ENCODE results near the gene TRAK1.

Gene TRAK1

GRCh38 chr3:42157540-42158538 lies 66.7 kb downstream of the TRAK1 start:
- DNase-seq (ENCODE audit: low read depth): no peak

GRCh38 chr3:42159147-42159546 lies 68.0 kb downstream of the TRAK1 start:
- DNase-seq (ENCODE audit: low read depth): no peak

GRCh38 chr3:42159706-42160472 lies 68.7 kb downstream of the TRAK1 start:
- DNase-seq (ENCODE audit: low read depth): peak; percentile 26

GRCh38 chr3:42161050-42161935 lies 70.1 kb downstream of the TRAK1 start:
- no peak for DNase-seq (ENCODE audit: low read depth)

- no peak for DNase-seq (ENCODE audit: low read depth)
Observed at GRCh38 chr3:42162462-42162861, 71.3 kb downstream of the TRAK1 start.

GRCh38 chr3:42163622-42164244 lies 72.6 kb downstream of the TRAK1 start:
- DNase-seq (ENCODE audit: low read depth): no peak

- no peak for DNase-seq (ENCODE audit: low read depth)
Observed at GRCh38 chr3:42164656-42165055, 73.5 kb downstream of the TRAK1 start.

GRCh38 chr3:42165211-42165610 lies 74.1 kb downstream of the TRAK1 start:
- DNase-seq (ENCODE audit: low read depth): no peak

GRCh38 chr3:42166214-42166613 lies 75.1 kb downstream of the TRAK1 start:
- no peak for DNase-seq (ENCODE audit: low read depth)

- DNase-seq (ENCODE audit: low read depth): no peak
Observed at GRCh38 chr3:42166662-42167300, 75.6 kb downstream of the TRAK1 start.

GRCh38 chr3:42169579-42170120 lies 78.5 kb downstream of the TRAK1 start:
- DNase-seq (ENCODE audit: low read depth): no peak

GRCh38 chr3:42172047-42172654 lies 81.0 kb downstream of the TRAK1 start:
- no peak for DNase-seq (ENCODE audit: low read depth)

GRCh38 chr3:42173307-42173706 lies 82.2 kb downstream of the TRAK1 start:
- no peak for DNase-seq (ENCODE audit: low read depth)

- no peak for DNase-seq (ENCODE audit: low read depth)
Observed at GRCh38 chr3:42174679-42175385, 83.7 kb downstream of the TRAK1 start.

- no peak for DNase-seq (ENCODE audit: low read depth)
Observed at GRCh38 chr3:42175386-42176240, 84.5 kb downstream of the TRAK1 start.

GRCh38 chr3:42176242-42177034 lies 85.3 kb downstream of the TRAK1 start:
- DNase-seq (ENCODE audit: low read depth): no peak

- DNase-seq (ENCODE audit: low read depth): no peak
Observed at GRCh38 chr3:42177068-42177800, 86.1 kb downstream of the TRAK1 start.

All from fibroblast of gingiva (primary cell).